CD4-positive, alpha-beta T cell treated with Interleukin-4 for 1 hour (primary cell): ENCODE results near the gene PDE1A.

Source experiments
- DNase-seq, 2 donors: peaks; one replicate each; pipeline ENCODE4 v3.0.0-alpha.2; 2020 to 2022

Gene PDE1A

GRCh38 chr2:182426918-182427240 is at the start of gene PDE1A:
PDE1A (minus strand) TSS chr2:182427036.
- no peak for DNase-seq

- no peak for DNase-seq
These were observed 46.8 kb upstream of the PDE1A start for GRCh38 chr2:182473635-182474034.

DNA sequence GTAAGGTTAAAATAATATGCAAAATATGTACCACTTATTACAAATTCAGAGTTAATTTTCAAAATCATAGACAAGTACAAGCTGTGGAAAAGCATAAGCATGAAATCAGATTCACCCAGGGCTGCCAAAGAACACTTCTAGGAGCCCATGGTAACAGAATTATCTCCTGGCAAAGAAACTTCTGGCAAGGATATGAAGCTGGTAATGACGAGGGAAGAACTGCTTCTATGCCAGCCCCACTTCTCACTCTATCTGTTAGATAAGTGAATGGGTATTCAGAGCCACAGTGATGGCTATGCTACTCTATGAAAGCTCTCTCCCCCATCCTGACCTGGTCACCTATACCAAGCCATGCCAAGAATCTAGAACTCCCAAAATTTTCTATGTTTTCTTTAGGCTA is 36.9 kb upstream of the PDE1A start:
- DNase-seq: no peak

GRCh38 chr2:182456784-182457183 is 29.9 kb upstream of the PDE1A start:
- DNase-seq: no peak

GRCh38 chr2:182452456-182452990 is 25.7 kb upstream of the PDE1A start:
- DNase-seq: no peak

DNA sequence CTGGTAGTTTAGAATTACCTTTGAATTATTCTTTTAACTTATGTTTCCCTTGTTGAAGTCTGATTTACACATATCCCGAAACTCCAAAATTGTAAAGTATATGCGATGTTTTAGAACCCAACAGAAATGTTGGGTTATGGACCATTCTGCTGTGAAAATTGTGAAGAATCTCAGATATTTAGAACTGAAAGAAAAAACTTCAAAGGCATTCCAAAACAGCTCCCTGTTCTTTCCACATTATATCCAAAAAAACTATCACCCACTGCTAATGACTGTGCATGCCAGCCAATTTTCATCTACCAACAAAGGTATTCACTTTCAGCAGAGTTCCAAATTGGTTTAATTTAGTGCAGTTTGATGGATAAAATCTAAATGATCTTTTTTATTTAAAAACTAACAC is 21.5 kb upstream of the PDE1A start:
- DNase-seq: no peak

DNA sequence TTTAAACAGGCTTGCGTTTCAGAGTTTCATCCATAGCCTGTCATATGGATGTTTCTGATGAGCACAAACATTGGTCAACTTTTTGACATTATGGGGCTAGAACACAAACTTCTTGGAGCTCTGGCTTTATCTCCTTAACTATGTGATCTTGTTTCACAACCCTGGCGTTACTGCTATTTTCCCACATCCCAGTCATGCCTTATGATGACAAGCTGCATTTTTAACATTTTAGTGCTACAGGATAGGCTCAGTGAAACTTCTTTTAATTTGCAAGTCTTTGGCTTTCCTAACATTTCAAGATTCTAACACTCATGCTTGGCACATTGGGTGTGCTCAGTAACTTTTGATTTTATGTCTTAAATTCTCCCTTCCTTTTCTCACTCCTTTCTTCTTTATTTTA is 21.0 kb upstream of the PDE1A start:
- DNase-seq: no peak

- no peak for DNase-seq
These were observed 20.3 kb upstream of the PDE1A start for GRCh38 chr2:182447163-182447562.

DNA sequence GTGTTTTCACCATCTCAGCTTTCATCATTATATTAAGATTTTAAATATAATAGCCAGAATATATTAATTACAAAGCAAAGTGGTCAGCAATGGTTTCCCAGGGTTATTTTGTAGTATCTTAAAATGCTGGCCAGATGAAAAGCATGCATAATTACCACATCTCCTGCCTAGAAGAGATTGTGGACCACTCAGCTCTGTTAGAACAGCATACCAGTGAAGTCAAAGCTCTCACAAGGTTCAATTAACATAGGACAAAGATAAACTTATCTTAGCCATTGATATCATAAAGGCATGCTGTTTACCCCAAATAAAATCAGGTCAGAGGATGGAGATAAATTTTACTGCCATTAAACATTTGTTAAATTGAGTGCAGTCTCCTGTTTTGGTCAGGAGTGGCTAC is 19.3 kb upstream of the PDE1A start:
- no peak for DNase-seq

GRCh38 chr2:182445391-182445965 is 18.6 kb upstream of the PDE1A start:
- no peak for DNase-seq

DNA sequence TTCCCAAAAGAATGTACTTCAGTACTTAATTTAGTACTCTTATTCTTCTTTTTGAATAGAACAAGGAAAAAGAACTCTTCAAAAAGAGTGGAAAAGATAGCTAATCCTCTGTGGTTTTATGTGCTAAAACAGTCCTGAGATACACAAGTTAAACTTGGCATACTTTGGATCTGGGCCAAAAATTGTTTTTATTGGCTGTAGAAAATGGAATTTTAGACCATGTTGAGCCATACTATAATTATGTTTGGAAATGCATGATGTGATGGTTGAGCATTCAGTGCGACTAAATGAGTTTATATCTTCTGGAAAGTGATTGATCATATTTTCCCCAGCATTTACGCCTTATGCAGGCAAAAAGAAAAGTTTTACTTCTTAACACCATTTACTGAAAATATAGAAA is 18.0 kb upstream of the PDE1A start:
- no peak for DNase-seq

- DNase-seq: no peak
These were observed 17.3 kb upstream of the PDE1A start for GRCh38 chr2:182444170-182444569.

DNA sequence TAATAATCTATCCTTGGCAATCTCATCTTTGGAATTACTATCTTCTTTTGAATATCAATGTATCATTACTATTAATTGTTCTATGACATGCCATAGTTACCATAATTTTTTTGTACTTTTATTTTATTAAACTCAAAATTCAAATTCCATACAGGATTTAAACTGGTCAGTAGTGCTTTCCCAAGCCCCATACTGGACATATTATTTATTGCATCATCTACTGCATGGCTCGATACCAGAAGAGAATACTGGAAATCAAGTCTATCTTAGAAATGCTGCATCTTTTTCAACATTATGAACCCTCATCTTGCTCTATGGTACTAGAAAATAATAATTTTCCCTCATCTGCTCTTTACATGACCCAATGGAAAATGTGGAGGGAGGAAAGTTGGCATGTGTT is 9.4 kb upstream of the PDE1A start:
- no peak for DNase-seq

- no peak for DNase-seq
These were observed 8.9 kb upstream of the PDE1A start for GRCh38 chr2:182435754-182436153.

DNA sequence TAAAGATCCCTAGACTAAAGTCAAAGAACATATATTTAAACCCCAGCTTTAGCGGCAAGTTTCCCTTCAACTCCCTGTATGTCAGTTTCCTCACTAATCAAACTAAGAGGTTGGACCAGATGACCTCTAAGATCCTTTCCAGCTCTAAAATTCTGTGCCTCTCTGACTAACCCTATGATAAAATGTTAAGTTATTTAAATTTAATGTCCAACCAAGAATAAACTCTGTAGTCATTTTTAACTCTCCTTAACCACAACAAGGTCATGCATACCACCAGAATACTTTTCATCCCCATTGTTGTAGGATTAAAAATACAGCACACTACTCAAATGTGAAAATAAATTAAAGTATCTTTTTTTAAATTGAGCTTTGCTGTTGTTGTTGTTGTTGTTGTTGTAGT is 5.2 kb upstream of the PDE1A start:
- DNase-seq: no peak

- no peak for DNase-seq
These were observed 1.6 kb upstream of the PDE1A start for GRCh38 chr2:182428476-182428875.

DNA sequence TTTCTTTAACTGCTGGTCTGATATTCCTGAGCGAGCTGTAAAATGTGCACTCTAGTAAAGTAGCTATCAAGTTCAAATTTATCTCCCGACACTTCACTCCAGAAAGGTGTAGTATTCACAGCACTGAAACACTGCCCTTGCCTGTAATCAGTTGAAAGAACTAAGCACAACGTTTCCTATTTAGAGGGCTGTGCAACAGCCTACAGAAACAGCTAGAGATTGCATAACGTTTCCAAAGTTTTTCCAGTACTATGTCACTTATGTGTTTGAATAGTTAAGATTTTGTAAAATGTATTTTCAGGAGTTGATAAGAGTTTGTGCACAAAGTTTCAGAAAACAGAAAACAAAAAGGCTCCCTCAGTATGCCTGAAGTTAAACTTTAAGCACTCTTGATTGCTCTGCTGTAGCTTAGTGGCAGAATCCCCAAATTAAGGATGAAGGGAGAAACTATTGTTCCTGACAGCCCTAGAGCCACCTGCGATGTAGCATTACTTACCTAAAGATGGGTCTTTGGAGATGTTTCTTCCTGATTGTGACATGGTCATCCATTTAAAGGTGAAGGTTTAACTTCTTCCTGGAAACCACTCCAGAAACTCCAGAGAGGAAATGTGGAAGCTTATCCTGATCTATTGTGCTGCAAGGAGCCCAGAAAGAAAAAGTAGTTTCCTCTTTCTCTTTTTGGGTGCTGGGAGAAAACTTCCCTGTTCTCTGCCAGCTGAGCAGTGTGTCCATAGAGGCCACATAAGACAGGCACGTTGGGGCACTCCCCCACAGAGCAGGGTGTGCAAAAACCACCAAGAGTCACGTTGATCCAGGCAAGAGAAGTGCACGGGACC is 536 bp downstream of the PDE1A start:
- DNase-seq: no peak

DNA sequence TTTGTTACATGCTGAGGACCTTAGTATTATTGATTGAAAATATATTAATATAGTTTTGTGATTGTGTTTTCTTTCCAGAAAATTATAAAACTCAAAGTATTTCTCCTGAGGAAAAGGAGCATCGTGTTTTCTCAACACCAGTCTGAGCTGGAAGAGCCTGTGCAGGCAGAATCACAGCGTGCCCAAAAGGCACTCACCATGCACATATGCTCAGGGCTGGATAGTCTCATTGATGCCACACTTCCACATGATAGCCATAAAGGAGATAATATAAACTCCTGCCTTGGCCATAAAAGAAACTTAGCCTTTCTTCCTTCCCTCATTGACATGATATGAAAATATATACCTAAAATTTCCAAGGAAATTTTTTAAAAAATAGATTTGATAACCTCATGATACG is 4.0 kb downstream of the PDE1A start:
- no peak for DNase-seq

GRCh38 chr2:182420669-182421068 is 6.2 kb downstream of the PDE1A start:
- DNase-seq: no peak

DNA sequence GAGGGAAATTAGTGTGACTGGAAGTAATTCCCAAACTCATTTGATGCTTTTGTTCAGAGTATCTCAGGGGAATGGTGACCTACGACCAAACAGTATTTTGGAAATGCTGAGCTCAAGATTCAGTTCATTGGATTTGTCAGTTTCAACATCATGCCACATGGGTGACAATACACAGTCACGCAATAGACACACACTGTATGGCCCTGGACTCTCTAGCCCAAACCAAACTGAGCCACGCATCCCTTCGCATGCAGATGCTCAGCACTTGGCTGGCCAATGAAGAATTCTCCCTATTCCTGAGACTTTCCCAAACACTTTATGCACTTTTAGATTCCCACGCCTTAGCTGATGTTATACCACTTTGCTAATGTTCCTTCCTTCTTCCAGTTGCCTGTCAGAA is 10.0 kb downstream of the PDE1A start:
- DNase-seq: no peak

GRCh38 chr2:182416191-182416590 is 10.6 kb downstream of the PDE1A start:
- DNase-seq: no peak

- DNase-seq: no peak
These were observed 11.1 kb downstream of the PDE1A start for GRCh38 chr2:182415771-182416170.

DNA sequence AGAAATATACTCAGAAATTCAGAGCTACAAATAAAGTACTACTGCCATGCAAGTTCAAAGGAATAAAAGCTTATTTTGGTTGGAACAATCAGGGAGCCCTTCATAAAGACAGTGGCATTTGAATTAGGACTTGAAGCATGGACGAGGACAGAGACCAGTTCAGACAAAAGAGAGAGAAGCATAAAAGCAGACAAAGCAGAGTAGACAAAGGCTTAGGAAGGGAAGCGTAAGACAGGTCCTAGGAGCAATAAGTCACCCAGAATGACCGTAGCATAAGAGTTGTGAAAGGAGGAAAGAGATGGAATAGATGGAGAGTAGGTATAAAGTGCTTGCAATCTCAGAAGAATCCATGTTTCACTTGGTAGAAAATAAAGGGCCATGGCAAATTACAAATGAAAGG is 14.0 kb downstream of the PDE1A start:
- DNase-seq: no peak

GRCh38 chr2:182410120-182410519 is 16.7 kb downstream of the PDE1A start:
- no peak for DNase-seq

DNA sequence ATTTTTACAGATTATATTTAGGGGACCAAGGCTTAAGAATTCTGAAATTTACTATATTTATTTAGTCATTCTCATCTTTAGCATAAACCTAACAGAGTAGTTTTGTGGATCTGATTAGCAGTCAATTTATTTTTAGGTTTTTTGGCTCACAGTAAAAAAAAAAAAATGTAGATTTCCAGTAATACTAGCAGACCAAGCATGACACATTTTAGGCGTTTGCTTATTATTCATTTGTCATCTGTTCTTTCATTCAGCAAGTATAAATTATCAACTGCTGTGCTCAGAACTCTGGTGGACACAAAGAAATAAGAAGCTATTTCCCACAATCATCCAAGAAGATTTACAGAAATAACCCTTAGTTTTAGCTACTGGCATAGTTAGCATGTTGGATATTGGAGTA is 20.6 kb downstream of the PDE1A start:
- DNase-seq: no peak
